Uterus (tissue), 4 donors: ENCODE measurements around the gene DMD. TPM values are rescaled to one million over a fixed set of nuclear protein-coding genes. Genes with fewer than 3 reads are reported as not detected.
"Not testable (repeated sequence)": the region's sequence is repeated elsewhere in the genome, so short reads cannot be mapped to it uniquely, and the experiment has no call there.

ENCODE experiments used
- DNase-seq, 2 donors: peaks; one replicate each; pipeline ENCODE4 v3.0.0-alpha.2; 2019 to 2020
- H3K27ac ChIP-seq, 2 donors: fragments of 200-600 bp; sonication (generic); 1 replicate in 1 of 2; 2 replicates in 1 of 2; pipeline ENCODE4 v1.5.1; 2016 to 2018
- H3K27me3 ChIP-seq, 2 donors: fragments of 200-600 bp; sonication (generic); one replicate each; pipeline ENCODE4 v1.5.1; 2018 to 2019; ENCODE audit warnings: control low read depth in 1 of 2
- H3K36me3 ChIP-seq, 2 donors: fragments of 200-600 bp; sonication (generic); one replicate each; pipeline ENCODE4 v1.5.1; 2019; ENCODE audit warnings: control low read depth in 1 of 2
- H3K4me1 ChIP-seq, 2 donors: fragments of 200-600 bp; sonication (generic); one replicate each; pipeline ENCODE4 v1.5.1; 2018 to 2019; ENCODE audit warnings: control low read depth in 1 of 2
- H3K4me3 ChIP-seq, 2 donors: fragments of 200-600 bp; sonication (generic); 1 replicate in 1 of 2; 2 replicates in 1 of 2; pipeline ENCODE4 v1.5.1; 2018 to 2019; ENCODE audit warnings: mild to moderate bottlenecking in 1 of 2
- H3K9me3 ChIP-seq, 2 donors: fragments of 200-600 bp; sonication (generic); one replicate each; pipeline ENCODE4 v1.5.1; 2019; ENCODE audit warnings: control low read depth in 1 of 2
- CTCF ChIP-seq, 4 experiments: fragments of 200-600 bp in 2 of 4; fragments of 450-650 bp in 2 of 4; sonication (generic) in 2 of 4; IDR thresholded peaks; one replicate each; pipeline ENCODE4 v1.5.1; 2016 to 2019; ENCODE audit warnings: antibody characterized with exemption in 4 of 4, mild to moderate bottlenecking in 2 of 4, moderate library complexity in 1 of 4
- POLR2A ChIP-seq, 2 donors: fragments of 450-650 bp; IDR thresholded peaks; one replicate each; pipeline ENCODE4 v1.6.1; 2016; ENCODE audit warnings: antibody characterized with exemption in 2 of 2, mild to moderate bottlenecking in 1 of 2, moderate library complexity in 1 of 2
- intact Hi-C: fragments of 100-400 bp; cut with DNase I; formaldehyde crosslinking; loops from one replicate; pipeline ENCODE4 v1.15.1; 2023; ENCODE audit warnings: low total_unique reads
- total RNA-seq, 4 donors: library from RNA; depleted of rRNA in 3 of 4; stranded (reverse); fragments of >200 nt in 3 of 4; gene quantifications; one replicate each; pipeline versions ENCODE4 v1.1.0 to v1.2.4, GENCODE V29; 2014 to 2023
- donor health status: DM: yes; HTN: yes; CAD: no.

Gene DMD
- total RNA-seq, 4 donors from 2014 or later: 73.8 to 147 (median 97.8) TPM

GRCh38 chrX:31934015-31934414 lies 1277.3 kb downstream of the DMD start:
- H3K27me3 ChIP-seq: no peaks in the 10 kb centered on the region
- no peaks in the 10 kb centered on the region for H3K4me1 ChIP-seq
- intact Hi-C loops: no loop called here
- H3K27ac ChIP-seq: no peak overlapping the region
- no peak for TF ChIP-seq CTCF (IDR thresholded peaks at IDR 0.05)
- no peaks in the 10 kb centered on the region for H3K9me3 ChIP-seq
- H3K4me3 ChIP-seq: no peak overlapping the region
- no peaks in the 10 kb centered on the region for H3K36me3 ChIP-seq
- no peak for DNase-seq

- Histone ChIP-seq H3K9me3 (no peaks in the 10 kb centered on the region), H3K4me1 (no peaks in the 10 kb centered on the region), H3K36me3 (no peaks in the 10 kb centered on the region), H3K27me3 (no peaks in the 10 kb centered on the region), H3K27ac (no peak overlapping the region), H3K4me3 (no peak overlapping the region)
- TF ChIP-seq POLR2A (IDR thresholded peaks at IDR 0.05) (no peak), CTCF (IDR thresholded peaks at IDR 0.05) (no peak)
- intact Hi-C loops: no loop called here
- DNase-seq: no peak
Observed at GRCh38 chrX:31932769-31933168, 1278.6 kb downstream of the DMD start.

GRCh38 chrX:31932320-31932719 lies 1279.0 kb downstream of the DMD start:
- H3K27ac ChIP-seq, H3K27me3 ChIP-seq, H3K4me1 ChIP-seq, intact Hi-C loops, H3K36me3 ChIP-seq, H3K4me3 ChIP-seq, DNase-seq, H3K9me3 ChIP-seq: not testable (repeated sequence)

- no peaks in the 10 kb centered on the region for H3K36me3 ChIP-seq
- DNase-seq: no peak
- H3K4me1 ChIP-seq: no peaks in the 10 kb centered on the region
- H3K9me3 ChIP-seq: no peaks in the 10 kb centered on the region
- no peak overlapping the region for H3K27ac ChIP-seq
- intact Hi-C loops: no loop called here
- no peaks in the 10 kb centered on the region for H3K27me3 ChIP-seq
- TF ChIP-seq CTCF (IDR thresholded peaks at IDR 0.05) (no peak), POLR2A (IDR thresholded peaks at IDR 0.05) (no peak)
- no peak overlapping the region for H3K4me3 ChIP-seq
Observed at GRCh38 chrX:31931225-31931624, 1280.1 kb downstream of the DMD start.

GRCh38 chrX:31929366-31929765 lies 1282.0 kb downstream of the DMD start:
- no peak overlapping the region for H3K4me3 ChIP-seq

More at GRCh38 chrX:31929366-31929765, 1282.0 kb downstream of the DMD start:
- DNase-seq: no peak
- H3K27me3 ChIP-seq: no peaks in the 10 kb centered on the region
- intact Hi-C loops: no loop called here
- H3K36me3 ChIP-seq: no peaks in the 10 kb centered on the region
- no peaks in the 10 kb centered on the region for H3K4me1 ChIP-seq
- H3K27ac ChIP-seq: no peak overlapping the region
- TF ChIP-seq CTCF (IDR thresholded peaks at IDR 0.05) (no peak), POLR2A (IDR thresholded peaks at IDR 0.05) (no peak)
- H3K9me3 ChIP-seq: no peaks in the 10 kb centered on the region
